HG03045 (cell line): ENCODE results near the gene NGRN.

Source experiments
- ATAC-seq: cut with Tn5 transposase; IDR thresholded peaks from one replicate; pipeline ENCODE4 v1.9.1; 2021; ENCODE audit warnings: mild to moderate bottlenecking, moderate library complexity; ENCODE audit not compliant: unreplicated experiment

NGRN gene

GRCh38 chr15:90265271-90266060, at the start of gene NGRN:
Gene NGRN (plus strand): TSS chr15:90265672. CDS start chr15:90265713, 41 bp downstream.
- ATAC-seq: peak; percentile 90

- no peak for ATAC-seq
Observed at GRCh38 chr15:90217671-90218394, 47.6 kb upstream of the NGRN start.

- ATAC-seq: no peak
Observed at GRCh38 chr15:90219421-90220141, 45.9 kb upstream of the NGRN start.

- no peak for ATAC-seq
Observed at GRCh38 chr15:90221246-90221900, 44.1 kb upstream of the NGRN start.

GRCh38 chr15:90222547-90222946, 42.9 kb upstream of the NGRN start:
- ATAC-seq: no peak

GRCh38 chr15:90223441-90224165, 41.9 kb upstream of the NGRN start:
- ATAC-seq: no peak

- no peak for ATAC-seq
Observed at GRCh38 chr15:90225047-90225446, 40.4 kb upstream of the NGRN start.

GRCh38 chr15:90225504-90226234, 39.8 kb upstream of the NGRN start:
- no peak for ATAC-seq

GRCh38 chr15:90227336-90227735, 38.1 kb upstream of the NGRN start:
- ATAC-seq: no peak

GRCh38 chr15:90227816-90228772, 37.4 kb upstream of the NGRN start:
- no peak for ATAC-seq

- no peak for ATAC-seq
Observed at GRCh38 chr15:90228960-90229359, 36.5 kb upstream of the NGRN start.

GRCh38 chr15:90230071-90230494, 35.4 kb upstream of the NGRN start:
- no peak for ATAC-seq

GRCh38 chr15:90230610-90231009, 34.9 kb upstream of the NGRN start:
- no peak for ATAC-seq

- ATAC-seq: no peak
Observed at GRCh38 chr15:90231028-90232017, 34.1 kb upstream of the NGRN start.

- ATAC-seq: no peak
Observed at GRCh38 chr15:90232196-90232595, 33.3 kb upstream of the NGRN start.

- ATAC-seq: no peak
Observed at GRCh38 chr15:90232941-90233386, 32.5 kb upstream of the NGRN start.

GRCh38 chr15:90233387-90234095, 31.9 kb upstream of the NGRN start, which contains the start of gene CIB1:
Gene CIB1 (minus strand): TSS chr15:90233941. CDS start chr15:90233885, 56 bp downstream.
- peak; percentile 89 for ATAC-seq
